Colonic mucosa (tissue), 4 donors: ENCODE measurements around the gene DCST2. TPM values are rescaled to one million over a fixed set of nuclear protein-coding genes. Genes with fewer than 3 reads are reported as not detected.
A peak's percentile ranks its signal among the peaks of the same experiment; 100 is the strongest.
"Not testable (repeated sequence)": the region's sequence is repeated elsewhere in the genome, so short reads cannot be mapped to it uniquely, and the experiment has no call there.

ENCODE experiments used
- DNase-seq: peaks from one replicate; pipeline ENCODE4 v3.0.0-alpha.2; 2020
- H3K27ac ChIP-seq: fragments of 200-600 bp; one replicate; pipeline ENCODE4 v1.8.0; 2021
- H3K27me3 ChIP-seq: fragments of 200-600 bp; one replicate; pipeline ENCODE4 v1.8.0; 2021
- H3K36me3 ChIP-seq: fragments of 200-600 bp; one replicate; pipeline ENCODE4 v1.8.0; 2021
- H3K4me1 ChIP-seq: fragments of 200-600 bp; one replicate; pipeline ENCODE4 v1.8.0; 2021; ENCODE audit warnings: mild to moderate bottlenecking
- H3K4me3 ChIP-seq: fragments of 200-600 bp; one replicate; pipeline ENCODE4 v1.8.0; 2021
- H3K9ac ChIP-seq, 2 donors: one replicate each; pipeline ENCODE4 v1.7.0; 2013; ENCODE audit warnings: control low read depth in 2 of 2, low read depth in 2 of 2, low read length in 2 of 2
- H3K9me3 ChIP-seq: fragments of 200-600 bp; one replicate; pipeline ENCODE4 v1.8.0; 2021
- CTCF ChIP-seq: fragments of 200-600 bp; IDR thresholded peaks from one replicate; pipeline ENCODE4 v1.8.0; 2022; ENCODE audit warnings: antibody characterized with exemption, mild to moderate bottlenecking
- intact Hi-C: fragments of 100-400 bp; cut with DNase I; formaldehyde crosslinking; loops from one replicate; pipeline ENCODE4 v1.14.1; 2022
- total RNA-seq, 2 donors: library from RNA; stranded (reverse); fragmentation: NEBNext Ultra II Directional in 1 of 2; extraction: Animal tissue kit (Norgen Biotek cat#: 25700) in 1 of 2; gene quantifications; one replicate each; pipeline ENCODE4 v1.2.1, GENCODE V29; 2021
- donor health status: healthy.
- donor health status: DM: no; HTN: no; CAD: no.
- donor health status: DM: no; HTN: no; CAD: no.

DCST2 gene
- total RNA-seq, 2 donors from 2014 or later, result 1.7 to 1.9 TPM

GRCh38 chr1:154995301-154995983 lies 38.1 kb downstream of the DCST2 start:
- TF ChIP-seq CTCF, result peak; percentile 21

GRCh38 chr1:154994591-154994990 lies 39.0 kb downstream of the DCST2 start:
- H3K9me3 ChIP-seq, result no peaks in the 10 kb centered on the region
- H3K27ac ChIP-seq, result no peak overlapping the region
- no peak for DNase-seq
- no peak for TF ChIP-seq CTCF
- intact Hi-C loops, result no loop called here
- H3K27me3 ChIP-seq, result no peaks in the 10 kb centered on the region
- H3K4me3 ChIP-seq, result no peak overlapping the region
- peak overlapping the region in 1 of 2 donors; percentile 21 for H3K9ac ChIP-seq
- no peaks in the 10 kb centered on the region for H3K36me3 ChIP-seq
- peaks cover 2% of the 10 kb centered on the region for H3K4me1 ChIP-seq

More at GRCh38 chr1:154995301-154995983, 38.1 kb downstream of the DCST2 start:
- DNase-seq, result peak; percentile 74
- H3K27me3 ChIP-seq, intact Hi-C loops, H3K4me3 ChIP-seq, H3K4me1 ChIP-seq, H3K9me3 ChIP-seq, H3K9ac ChIP-seq, H3K36me3 ChIP-seq, H3K27ac ChIP-seq: not testable (repeated sequence)

GRCh38 chr1:154994269-154994587 lies 39.4 kb downstream of the DCST2 start:
- peak overlapping the region in 1 of 2 donors; percentile 21 for H3K9ac ChIP-seq
- TF ChIP-seq CTCF, result no peak
- H3K4me3 ChIP-seq, result no peak overlapping the region
- no peaks in the 10 kb centered on the region for H3K4me1 ChIP-seq
- no peak for DNase-seq
- H3K36me3 ChIP-seq, result no peaks in the 10 kb centered on the region
- H3K27ac ChIP-seq, result no peak overlapping the region
- H3K9me3 ChIP-seq, result no peaks in the 10 kb centered on the region
- intact Hi-C loops, result no loop called here
- no peaks in the 10 kb centered on the region for H3K27me3 ChIP-seq

GRCh38 chr1:154993572-154994268 lies 39.9 kb downstream of the DCST2 start, which contains the start of gene LENEP:
Gene LENEP (plus strand): TSS chr1:154993586. CDS start chr1:154993608, 22 bp downstream.
- DNase-seq, result no peak
- H3K4me3 ChIP-seq, result no peak within 1 kb of the TSS
- H3K27me3 ChIP-seq, result no peaks in the 10 kb centered on the region
- peak within 1 kb of the TSS in 1 of 2 donors; percentile 21 for H3K9ac ChIP-seq
- TF ChIP-seq CTCF, result no peak
- intact Hi-C loops, result no loop called here
- H3K4me1 ChIP-seq, result no peaks in the 10 kb centered on the region
- H3K36me3 ChIP-seq, result peaks cover 2% of the 10 kb centered on the region
- H3K27ac ChIP-seq, result no peak within 1 kb of the TSS
- no peaks in the 10 kb centered on the region for H3K9me3 ChIP-seq

GRCh38 chr1:154992721-154993571 lies 40.6 kb downstream of the DCST2 start:
- Histone ChIP-seq H3K27ac (no peak overlapping the region), H3K27me3 (no peaks in the 10 kb centered on the region), H3K9me3 (no peaks in the 10 kb centered on the region), H3K36me3 (peaks cover 7% of the 10 kb centered on the region), H3K4me3 (no peak overlapping the region), H3K9ac (no peak overlapping the region), H3K4me1 (no peaks in the 10 kb centered on the region)
- TF ChIP-seq CTCF, result no peak
- no peak for DNase-seq
- intact Hi-C loops, result no loop called here
